Inflammatory macrophage treated with lipopolysaccharide for 4 hours (primary cell): Measurements from ENCODE around the gene C17orf78.
"Not testable (repeated sequence)": the region's sequence is repeated elsewhere in the genome, so short reads cannot be mapped to it uniquely, and the experiment has no call there.

Source experiments
- DNase-seq: peaks from one replicate; pipeline ENCODE4 v3.0.0-alpha.2; 2020

Gene C17orf78

DNA sequence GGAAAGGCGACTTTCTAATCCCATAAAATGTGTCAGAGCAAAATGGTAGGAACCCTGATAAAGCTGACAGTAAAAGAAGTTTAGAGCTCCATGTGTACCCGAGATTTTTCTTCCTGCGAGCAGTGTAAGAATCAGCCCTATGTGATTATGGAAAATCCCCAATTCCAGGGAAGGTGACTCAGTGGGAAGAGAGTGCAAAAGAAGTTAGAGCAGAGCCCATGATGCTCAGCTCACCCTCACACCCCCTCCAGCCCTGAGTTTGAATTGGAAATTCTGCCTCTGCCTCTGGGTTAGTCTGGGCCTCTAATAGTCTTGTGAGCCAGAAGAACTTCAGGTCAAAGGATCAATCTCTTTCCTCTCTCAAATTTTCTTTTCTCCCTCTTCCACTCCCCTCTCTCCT, 12.5 kb downstream of the C17orf78 start:
- DNase-seq, result no peak

DNA sequence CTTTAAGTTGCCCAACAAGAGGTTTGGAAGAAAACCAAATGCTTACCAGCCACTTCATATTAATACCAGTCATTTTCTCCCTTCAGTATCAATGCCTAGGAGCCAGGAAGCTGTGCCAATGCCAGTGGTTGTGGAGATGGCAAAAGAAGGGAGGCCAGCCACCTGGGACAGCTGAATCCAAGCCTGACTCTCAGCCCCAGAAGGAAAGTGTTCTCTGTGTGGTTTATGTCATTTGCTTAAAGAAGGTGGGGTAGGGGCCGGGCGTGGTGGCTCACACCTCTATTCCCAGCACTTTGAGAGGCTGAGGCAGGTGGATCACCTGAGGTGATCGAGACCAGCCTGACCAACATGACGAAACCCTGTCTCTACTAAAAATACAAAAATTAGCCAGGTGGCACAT, 13.4 kb downstream of the C17orf78 start:
- DNase-seq, result no peak

DNA sequence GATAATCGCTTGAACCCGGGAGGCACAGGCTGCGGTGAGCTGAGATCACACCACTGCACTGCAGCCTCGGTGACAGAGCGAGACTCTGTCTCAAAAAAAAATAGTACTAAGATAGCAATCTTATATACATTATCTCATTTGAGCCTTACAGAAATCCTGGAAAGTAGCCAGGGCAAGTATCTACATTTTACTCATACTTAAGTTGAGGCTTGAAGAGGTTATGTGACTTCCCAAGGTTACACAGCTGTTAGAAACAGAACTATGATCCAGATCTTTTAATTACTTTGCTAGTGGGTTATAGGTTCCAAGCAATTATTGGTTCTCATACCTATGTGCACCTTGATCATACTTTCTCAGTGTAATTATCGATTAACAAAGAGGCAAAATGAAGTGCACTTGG, 15.4 kb downstream of the C17orf78 start:
- no peak for DNase-seq

DNA sequence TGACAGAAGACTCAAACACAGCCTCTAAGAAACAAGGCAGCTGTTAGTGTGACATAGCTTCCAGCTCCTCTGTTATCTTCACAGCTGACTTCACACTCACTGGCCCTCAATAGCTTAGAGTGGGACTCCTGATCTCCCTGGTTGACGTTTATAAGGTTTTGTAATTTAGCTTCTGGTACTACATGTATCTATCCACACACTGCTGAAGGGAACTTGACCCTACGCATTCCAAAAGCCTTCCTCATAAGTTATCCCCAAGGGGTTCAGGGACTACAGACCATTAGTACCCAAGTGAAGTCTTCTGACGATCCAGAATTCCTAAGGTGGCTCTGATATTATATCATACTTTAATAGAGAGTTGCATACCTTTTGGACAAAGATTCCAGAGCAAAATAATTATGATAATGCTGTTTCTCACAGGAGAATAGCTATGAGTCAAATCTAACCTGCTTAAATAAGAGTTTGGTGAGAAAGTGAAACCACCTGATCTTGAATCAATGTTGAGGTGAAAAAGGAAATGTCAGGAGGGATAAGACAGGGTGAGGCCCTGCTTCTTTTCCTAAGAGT, 16.3 kb downstream of the C17orf78 start:
- DNase-seq, result no peak

DNA sequence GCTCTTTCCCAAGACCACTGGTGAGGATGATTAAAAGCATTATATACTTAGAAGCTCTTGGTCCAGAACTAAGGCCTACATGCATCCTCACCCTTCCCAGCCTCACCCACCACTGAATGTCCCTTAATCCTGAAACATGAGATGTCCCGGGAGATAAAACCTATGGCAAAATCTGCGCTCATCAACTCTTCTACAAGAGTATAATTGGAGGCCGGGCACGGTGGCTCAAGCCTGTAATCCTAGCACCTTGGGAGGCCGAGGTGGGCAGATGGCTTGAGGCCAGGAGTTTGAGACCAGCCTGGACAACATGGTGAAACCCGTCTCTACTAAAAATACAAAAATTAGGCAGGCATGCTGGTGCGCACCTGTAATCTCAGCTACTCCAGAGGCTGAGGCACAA, 17.6 kb downstream of the C17orf78 start:
- DNase-seq, result no peak

DNA sequence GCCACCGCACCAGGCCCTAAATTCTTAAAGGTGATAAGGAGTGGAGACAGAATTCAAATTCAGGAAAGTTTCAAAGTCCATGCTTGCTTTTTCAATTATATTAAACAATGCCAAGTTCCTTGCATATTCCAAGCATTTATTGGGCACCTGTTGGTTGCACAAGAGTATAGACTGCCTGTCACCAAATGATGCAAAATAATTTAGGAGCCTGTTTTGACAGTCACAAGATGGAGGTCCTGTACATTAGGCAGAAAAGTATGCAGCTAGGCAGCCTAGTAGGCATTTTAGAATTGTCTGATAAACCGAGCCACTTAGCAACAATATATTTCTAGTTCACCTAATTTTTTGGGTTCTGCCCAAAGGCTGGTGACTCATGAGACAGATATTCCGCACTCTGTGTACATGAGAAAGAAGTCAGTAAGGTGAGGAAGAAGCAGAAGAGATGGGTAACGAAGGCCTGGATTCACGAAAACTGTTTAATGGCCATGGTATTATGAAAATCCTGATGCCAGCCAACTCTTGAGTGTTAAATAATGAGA, 23.5 kb downstream of the C17orf78 start:
- no peak for DNase-seq

DNA sequence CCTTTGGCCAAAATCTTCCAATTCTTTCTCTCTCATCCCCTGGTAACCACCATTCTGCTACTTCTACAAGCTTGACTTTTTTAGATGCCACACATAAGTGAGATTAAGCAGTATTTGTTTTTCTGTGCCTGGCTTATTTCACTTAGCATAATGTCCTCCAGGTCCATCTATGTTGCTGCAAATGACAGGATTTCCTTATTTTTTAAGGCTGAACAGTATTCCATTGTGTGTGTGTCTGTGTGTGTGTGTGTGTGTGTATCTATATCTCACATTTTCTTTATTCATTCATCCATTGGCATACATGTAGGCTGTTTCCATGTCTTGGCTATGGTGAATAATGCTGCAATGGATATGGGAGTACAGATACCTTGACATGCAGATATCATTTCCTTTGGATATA, 24.7 kb downstream of the C17orf78 start:
- no peak for DNase-seq

DNA sequence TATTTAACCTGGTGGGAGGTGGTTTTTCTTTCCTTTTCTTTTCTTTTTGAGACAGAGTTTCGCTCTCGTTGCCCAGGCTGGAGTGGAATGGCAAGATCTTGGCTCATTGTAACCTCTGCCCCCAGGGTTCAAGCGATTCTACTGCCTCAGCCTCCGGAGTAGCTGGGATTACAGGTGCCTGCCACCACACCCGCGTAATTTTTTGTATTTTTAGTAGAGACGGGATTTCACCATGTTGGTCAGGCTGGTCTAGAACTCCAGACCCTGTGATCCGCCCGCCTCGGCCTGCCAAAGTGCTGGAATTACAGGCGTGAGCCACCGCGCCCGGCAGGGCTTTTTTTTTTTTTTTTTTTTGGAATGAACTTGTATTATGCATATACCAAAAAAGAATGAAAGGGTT, 29.7 kb downstream of the C17orf78 start:
- not testable (repeated sequence) for DNase-seq

DNA sequence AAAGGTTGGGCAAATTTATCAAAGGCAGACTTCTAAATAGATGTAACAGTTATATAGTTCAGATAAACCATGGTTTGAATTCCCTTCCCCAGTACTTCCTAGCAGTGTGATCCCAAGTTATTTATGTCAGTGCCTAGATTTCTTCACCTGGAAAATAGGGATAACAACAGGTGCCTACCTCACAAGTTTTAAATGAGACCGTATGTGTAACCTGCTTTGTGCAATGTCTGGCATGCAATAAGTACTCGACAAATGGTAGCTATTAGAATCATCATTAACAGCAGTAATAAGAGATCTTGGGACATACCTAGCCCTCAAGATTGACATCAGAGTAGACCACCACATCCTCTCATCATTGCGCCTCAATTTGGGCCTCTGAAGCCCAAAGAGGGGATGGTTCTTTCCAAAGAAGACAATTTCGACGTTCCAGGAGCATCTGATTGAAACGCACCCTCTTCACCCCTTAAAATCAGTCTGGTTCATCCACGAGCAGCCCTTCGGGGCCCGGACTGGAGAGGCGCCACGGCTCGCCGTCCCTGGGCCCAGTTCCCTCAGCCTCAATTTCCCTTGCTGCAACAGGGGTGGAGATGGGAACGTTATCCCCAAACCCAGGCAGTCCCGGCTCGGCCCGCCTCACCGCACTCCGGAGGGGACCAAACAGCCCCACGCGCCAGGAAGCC, 30.3 kb downstream of the C17orf78 start:
- no peak for DNase-seq

DNA sequence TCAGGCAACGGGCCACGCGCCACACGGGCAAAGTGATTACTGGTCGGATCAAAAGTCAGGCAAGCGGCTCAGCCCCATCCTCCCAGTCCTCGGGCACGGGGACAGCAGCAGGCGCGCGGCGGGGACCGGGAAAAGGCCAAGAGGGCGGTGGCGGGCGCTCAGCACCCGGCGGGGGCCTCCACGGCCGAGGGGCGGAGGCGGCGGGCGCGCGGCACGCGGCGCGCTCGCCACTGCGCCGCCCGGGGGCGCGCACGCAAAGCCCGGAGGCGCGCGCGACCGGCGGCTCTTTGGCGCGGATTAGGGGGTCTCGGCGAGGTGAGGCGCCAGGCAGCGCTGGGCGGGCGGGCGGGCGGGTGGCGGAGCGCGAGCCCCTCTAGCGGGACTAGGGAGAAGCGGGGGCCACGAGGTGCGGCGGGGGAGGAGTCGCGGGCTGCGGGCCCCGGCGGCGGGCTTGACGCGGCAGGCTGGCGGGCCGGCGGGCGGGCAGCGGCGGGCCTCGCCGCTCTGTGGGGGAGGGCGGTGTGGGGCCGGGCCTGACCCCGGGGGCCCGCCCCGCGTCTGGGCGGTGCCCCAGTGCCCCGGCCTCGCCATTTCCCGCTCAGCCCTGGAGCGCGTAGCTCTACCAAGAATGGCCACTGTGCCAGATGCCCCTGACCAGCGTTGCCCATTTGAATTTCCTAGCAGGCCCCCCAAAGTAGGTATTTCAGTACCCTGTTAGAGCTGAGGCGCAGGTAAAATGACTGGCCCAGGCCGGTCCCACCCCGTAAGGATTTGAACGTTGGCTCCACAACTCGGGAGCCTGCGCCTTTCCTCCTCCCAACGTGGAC, 31.1 kb downstream of the C17orf78 start, which contains the start of the genes ACACA and TADA2A:
Gene ACACA (minus strand): TSS at position 202 of the 827 bp plus-strand sequence. CDS start 537 bp downstream, outside the sequence.
Gene TADA2A (plus strand): TSS at position 252 of the 827 bp plus-strand sequence. CDS start 4,480 bp downstream, outside the sequence.
- peak; percentile 88 for DNase-seq

DNA sequence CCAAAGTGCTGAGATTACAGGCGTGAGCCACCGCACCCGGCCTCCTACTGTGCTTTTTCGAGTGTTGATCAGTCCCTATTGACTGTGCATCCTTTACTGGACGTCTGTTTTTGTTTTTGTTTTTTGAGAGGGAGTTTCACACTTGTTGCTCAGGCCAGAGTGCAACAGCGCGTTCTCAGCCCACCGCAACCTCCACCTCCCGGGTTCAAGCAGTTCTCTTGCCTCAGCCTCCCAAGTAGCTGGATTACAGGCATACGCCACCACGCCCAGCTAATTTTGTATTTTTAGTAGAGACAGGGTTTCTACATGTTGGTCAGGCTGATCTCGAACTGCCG, 32.3 kb downstream of the C17orf78 start:
- not testable (repeated sequence) for DNase-seq

DNA sequence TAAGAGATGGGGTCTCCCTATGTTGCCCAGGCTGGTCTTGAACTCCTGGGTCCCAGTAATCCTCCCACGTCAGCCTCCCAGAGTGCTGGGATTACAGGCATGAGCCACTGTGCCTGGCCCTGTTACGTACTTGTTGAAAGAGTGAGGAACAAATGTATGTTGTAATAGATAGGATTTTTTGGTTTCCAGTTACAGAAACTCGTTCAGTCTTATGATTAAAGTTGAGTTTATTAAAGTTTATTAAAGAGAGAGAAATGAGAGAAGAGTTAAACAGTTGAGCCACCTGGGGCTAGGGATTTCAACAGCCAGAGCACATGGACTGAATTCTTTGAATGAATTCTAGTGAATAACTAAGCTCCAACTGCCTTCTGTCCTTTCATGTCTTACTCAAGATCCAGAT, 34.6 kb downstream of the C17orf78 start:
- no peak for DNase-seq

DNA sequence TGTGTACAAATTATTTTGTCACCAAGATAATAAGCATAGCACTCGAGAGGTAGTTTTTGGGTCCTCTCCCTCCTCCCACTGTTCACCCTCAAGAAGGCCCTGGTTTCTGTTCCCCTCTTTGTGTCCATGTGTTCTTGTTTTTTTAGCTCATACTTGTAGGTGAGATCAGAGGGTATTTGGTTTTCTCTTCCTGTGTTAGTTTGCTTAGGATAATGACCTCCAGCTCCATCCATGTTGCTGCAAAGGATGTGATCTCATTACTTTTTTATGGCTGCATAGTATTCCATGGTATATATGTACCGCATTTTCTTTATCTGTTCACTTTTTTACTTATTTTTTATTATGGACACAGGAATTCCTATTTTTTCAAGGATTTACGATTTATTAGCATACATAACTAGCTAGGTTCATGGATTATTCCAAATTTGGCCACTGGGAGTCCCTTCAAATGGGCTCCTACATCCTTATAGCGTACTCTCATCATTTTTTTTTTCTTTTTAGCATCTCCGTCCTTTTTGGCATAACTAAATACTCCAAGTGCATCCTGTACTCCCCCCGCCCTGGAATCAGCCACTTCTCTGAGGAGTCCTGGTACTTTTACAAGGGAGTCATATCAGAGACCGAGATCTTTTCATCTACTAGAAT, 38.2 kb downstream of the C17orf78 start:
- no peak for DNase-seq

DNA sequence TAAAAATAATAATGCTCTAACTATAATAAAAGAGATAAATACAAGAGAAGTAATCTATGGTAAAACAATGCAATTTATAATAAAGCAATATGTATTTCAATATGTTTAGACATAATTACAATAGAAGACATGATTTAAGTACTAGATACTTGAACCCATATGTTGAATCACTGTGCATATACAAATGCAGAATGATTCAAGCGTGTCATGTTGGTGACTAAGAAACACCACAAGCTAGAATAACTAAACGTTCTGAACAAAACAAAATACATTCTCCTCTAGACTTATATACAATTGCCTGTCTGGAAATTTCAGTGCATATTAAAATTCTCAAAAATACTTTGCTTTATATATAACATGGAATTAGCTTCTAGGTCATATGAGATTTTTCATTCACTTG, 42.1 kb downstream of the C17orf78 start:
- no peak for DNase-seq

DNA sequence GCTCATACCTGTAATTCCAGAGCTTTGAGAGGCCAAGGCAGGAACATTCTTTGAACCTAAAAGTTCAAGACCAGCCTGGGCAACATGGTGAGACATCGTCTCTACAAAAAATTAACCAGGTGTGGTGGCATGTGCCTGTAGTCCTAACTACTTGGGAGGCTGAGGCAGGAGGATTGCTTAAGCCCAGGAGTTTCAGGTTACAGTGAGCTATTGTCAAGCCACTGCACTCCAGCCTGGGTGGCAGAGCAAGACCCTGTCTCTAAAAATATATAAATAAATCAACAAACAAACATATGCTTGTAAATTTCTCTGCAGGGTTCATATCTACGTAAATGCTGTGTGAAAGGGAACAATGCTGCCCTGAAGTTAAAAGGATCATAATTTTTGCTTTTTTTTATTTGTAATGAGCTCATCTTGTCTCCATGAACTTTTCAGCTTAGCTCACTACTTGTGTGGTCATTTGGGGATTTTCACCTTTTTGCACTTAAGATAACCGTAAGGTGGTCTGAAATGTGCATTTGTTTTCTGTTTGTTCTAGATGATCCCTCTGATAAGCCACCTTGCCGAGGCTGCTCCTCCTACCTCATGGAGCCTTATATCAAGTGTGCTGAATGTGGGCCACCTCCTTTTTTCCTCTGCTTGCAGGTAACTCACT, 47.3 kb downstream of the C17orf78 start:
- no peak for DNase-seq

DNA sequence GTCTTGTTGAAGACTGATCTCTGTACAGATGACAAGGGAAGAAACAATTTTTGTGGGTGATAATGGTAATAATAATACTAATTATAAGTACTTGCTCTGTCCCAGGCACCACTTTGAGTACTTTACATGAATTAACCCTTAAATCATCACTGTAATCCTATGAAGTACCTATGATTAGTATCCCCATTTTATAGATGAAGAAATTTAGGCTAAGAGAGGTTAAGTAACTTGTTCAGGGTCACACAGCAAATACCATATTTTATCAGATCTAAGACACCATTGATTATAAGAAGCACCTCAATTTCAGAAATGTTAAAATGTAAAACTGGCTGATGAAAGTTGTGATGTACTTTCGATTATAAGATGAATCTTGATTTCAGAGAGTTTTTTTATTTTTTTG, 49.5 kb downstream of the C17orf78 start:
- DNase-seq, result no peak

DNA sequence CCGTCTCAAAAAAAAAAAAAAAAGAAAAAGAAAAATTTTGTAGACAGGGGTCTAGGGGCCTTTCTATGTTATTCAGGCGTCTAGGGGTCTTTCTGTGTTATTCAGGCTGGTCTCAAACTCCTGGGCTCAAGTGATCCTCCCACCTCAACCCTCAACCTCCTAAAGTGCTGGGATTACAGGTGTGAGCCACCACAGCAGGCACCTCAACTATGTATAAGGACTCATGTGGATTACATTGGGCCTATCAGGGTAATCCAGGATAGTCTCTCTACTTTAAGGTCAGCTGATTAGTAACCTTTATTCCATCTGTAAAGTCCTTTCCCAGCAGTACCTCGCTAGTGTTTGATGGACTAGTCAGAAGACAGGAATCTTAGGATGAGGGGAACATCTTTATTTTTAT, 53.3 kb downstream of the C17orf78 start:
- no peak for DNase-seq

DNA sequence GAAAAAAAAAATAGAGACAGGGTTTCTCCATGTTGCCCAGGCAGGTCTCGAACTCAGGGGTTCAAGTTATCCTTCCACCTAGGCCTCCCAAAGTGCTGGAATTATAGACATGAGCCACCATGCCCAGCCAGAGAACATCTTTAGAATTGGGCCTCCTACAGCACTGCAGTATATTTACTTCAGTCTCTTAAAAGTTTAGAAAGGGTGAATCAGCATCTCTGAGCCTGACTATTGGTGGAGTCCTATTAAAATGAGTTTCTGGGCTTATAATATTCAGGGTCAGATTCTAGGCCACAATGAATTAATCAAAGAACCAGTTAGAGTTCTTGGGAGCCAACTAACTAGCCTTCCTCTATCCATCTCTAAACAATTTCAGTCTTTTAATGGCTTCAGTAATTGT, 53.7 kb downstream of the C17orf78 start:
- no peak for DNase-seq

DNA sequence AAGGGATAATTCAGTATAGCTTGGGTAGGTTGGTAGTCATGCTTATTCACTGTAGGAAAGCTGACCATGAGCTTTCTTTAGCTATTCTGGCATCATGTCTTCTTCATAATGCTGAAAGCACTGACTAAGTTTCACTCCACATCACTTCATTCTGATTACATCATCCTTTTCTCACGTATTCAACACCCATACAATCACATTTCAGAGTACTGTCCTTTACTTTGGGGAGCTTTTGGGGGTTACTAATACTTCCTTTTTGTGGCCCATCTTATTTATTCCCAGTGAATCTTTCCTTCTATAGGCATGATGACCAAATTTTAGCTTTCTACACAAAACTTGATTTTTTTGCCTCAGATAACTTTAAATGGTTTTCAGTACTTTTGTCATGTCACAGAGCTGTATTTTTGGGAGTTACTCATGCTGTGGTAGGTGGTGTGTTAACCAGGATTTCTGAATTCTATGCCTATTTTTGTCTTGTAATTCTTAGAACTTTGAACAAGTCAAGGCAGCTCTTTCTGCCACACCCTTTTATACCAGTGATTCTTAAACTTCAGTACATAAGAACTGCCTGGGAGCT, 54.4 kb downstream of the C17orf78 start:
- peak; percentile 74 for DNase-seq

DNA sequence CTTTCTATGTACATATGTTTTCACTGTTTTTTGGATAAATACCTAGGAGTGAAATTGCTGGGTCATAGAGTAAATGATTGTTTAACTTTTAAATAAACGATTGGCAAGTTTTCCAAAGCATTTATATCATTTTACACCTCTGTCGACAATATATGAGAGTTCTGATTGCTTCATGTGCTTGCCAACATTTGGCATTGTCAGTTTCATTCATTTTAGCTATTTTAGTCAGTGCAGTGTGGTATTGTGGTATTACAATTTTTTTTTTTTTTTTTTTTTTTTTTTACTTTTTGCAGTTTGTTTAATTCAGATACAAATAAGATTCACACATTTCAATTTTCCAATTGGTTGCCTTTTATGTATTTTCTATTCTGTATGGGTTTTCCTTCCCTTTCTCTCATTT, 56.9 kb downstream of the C17orf78 start:
- no peak for DNase-seq

DNA sequence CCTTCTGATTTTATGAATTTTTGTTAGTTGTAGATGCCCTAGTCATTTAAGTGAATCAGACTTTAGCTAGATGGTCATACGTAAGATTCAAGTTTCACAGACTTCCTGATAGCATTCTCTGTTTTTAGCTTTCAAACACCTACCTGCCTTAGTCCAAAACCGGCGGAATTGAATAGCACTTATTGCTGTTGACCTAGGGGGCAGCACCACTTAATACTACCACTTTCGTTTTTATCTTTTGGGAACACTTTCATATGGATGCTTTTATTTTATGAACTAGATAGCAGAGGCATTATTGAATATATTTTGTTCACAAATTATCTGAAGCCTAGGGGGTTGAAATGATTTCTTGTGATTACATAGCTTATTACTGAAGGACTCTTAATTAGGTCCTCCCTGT, 62.4 kb downstream of the C17orf78 start:
- DNase-seq, result no peak

DNA sequence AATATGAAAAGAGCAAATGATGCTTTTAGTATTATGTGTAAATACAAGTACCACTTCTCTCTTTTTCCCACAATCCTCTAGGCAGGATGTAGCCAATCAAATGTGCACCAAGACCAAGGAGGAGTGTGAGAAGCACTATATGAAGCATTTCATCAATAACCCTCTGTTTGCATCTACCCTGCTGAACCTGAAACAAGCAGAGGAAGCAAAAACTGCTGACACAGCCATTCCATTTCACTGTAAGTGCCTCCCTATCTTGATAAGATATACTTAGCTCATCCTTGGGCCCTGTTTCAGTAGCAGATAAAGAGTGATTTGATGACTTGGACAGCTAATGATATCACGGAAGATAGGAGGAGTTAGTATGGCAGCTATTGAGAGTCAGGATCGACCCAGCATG, 64.6 kb downstream of the C17orf78 start:
- no peak for DNase-seq
